ENCODE results near the gene PHC2. TPM values are rescaled to one million over a fixed set of nuclear protein-coding genes. Genes with fewer than 3 reads are reported as not detected.

Gene PHC2
- total and polyA plus RNA-seq, 4 donors: 79.9 to 311 (median 121) TPM

- TF ChIP-seq CTCF (IDR thresholded peaks at IDR 0.05; ENCODE audit: control extremely low read depth, extremely low read depth): no peak
- Histone ChIP-seq H3K4me3 (no peak overlapping the region), H3K27ac (ENCODE audit: low read depth in 1 of 2, low read length in 1 of 2) (no peak overlapping the region), H3K36me3 (ENCODE audit: control insufficient read depth in 4 of 4, insufficient read depth in 4 of 4, low read length in 4 of 4) (no peaks in the 10 kb centered on the region), H3K9ac (ENCODE audit: insufficient read depth in 1 of 2, low read length in 2 of 2) (no peak overlapping the region), H3K9me3 (ENCODE audit: control insufficient read depth in 4 of 4, insufficient read depth in 3 of 4, low read length in 3 of 4) (peaks cover 0 to 3% (median 0%) of the 10 kb centered on the region in 4 donors), H3K27me3 (ENCODE audit: control insufficient read depth in 3 of 3, insufficient read depth in 3 of 3, low read length in 2 of 3) (no peaks in the 10 kb centered on the region), H3K4me1 (ENCODE audit: control insufficient read depth in 5 of 5, insufficient read depth in 5 of 5, low read length in 5 of 5) (peaks cover 0 to 8% (median 8%) of the 10 kb centered on the region in 5 donors)
- 70 to 76% methylated on average over 6 of the region's 6 CpGs for WGBS, 2 donors
- no peak for ATAC-seq (ENCODE audit: insufficient read depth, low FRiP score)
- no peak for DNase-seq
Observed at GRCh38 chr1:33441088-33441745, 10.3 kb upstream of the PHC2 start.

GRCh38 chr1:33439662-33440061 is 8.8 kb upstream of the PHC2 start:
- peak in 2 of 3 donors; percentile 7 to 24 for DNase-seq
- Histone ChIP-seq H3K27me3 (ENCODE audit: control insufficient read depth in 3 of 3, insufficient read depth in 3 of 3, low read length in 2 of 3) (no peaks in the 10 kb centered on the region), H3K36me3 (ENCODE audit: control insufficient read depth in 4 of 4, insufficient read depth in 4 of 4, low read length in 4 of 4) (no peaks in the 10 kb centered on the region), H3K4me3 (no peak overlapping the region), H3K9ac (ENCODE audit: insufficient read depth in 1 of 2, low read length in 2 of 2) (no peak overlapping the region), H3K9me3 (ENCODE audit: control insufficient read depth in 4 of 4, insufficient read depth in 3 of 4, low read length in 3 of 4) (peaks cover 0 to 3% (median 0%) of the 10 kb centered on the region in 4 donors), H3K27ac (ENCODE audit: low read depth in 1 of 2, low read length in 1 of 2) (no peak overlapping the region), H3K4me1 (ENCODE audit: control insufficient read depth in 5 of 5, insufficient read depth in 5 of 5, low read length in 5 of 5) (peaks cover 0 to 10% (median 8%) of the 10 kb centered on the region in 5 donors)
- no peak for ATAC-seq (ENCODE audit: insufficient read depth, low FRiP score)
- WGBS, 2 donors: 31 to 64% methylated on average over 1 of the region's 1 CpG
- no peak for TF ChIP-seq CTCF (IDR thresholded peaks at IDR 0.05; ENCODE audit: control extremely low read depth, extremely low read depth)

- WGBS, 2 donors: 85 to 92% methylated on average over 6 of the region's 6 CpGs
- H3K4me1 ChIP-seq (ENCODE audit: control insufficient read depth in 5 of 5, insufficient read depth in 5 of 5, low read length in 5 of 5): peaks cover 0 to 16% (median 8%) of the 10 kb centered on the region in 5 donors
Observed at GRCh38 chr1:33438364-33439160, 7.7 kb upstream of the PHC2 start.

More at GRCh38 chr1:33438364-33439160, 7.7 kb upstream of the PHC2 start:
- Histone ChIP-seq H3K36me3 (ENCODE audit: control insufficient read depth in 4 of 4, insufficient read depth in 4 of 4, low read length in 4 of 4) (no peaks in the 10 kb centered on the region), H3K9me3 (ENCODE audit: control insufficient read depth in 4 of 4, insufficient read depth in 3 of 4, low read length in 3 of 4) (peaks cover 0 to 2% (median 0%) of the 10 kb centered on the region in 4 donors), H3K27ac (ENCODE audit: low read depth in 1 of 2, low read length in 1 of 2) (no peak overlapping the region), H3K27me3 (ENCODE audit: control insufficient read depth in 3 of 3, insufficient read depth in 3 of 3, low read length in 2 of 3) (no peaks in the 10 kb centered on the region), H3K4me3 (no peak overlapping the region), H3K9ac (ENCODE audit: insufficient read depth in 1 of 2, low read length in 2 of 2) (no peak overlapping the region)
- no peak for ATAC-seq (ENCODE audit: insufficient read depth, low FRiP score)
- TF ChIP-seq CTCF (IDR thresholded peaks at IDR 0.05; ENCODE audit: control extremely low read depth, extremely low read depth): no peak
- no peak for DNase-seq

Measured in lung (tissue), 12 donors.